ENCODE results near the gene PDK2.
"Not testable (repeated sequence)": the region's sequence is repeated elsewhere in the genome, so short reads cannot be mapped to it uniquely, and the experiment has no call there.

PDK2 gene

GRCh38 chr17:50059256-50059655 is 35.9 kb upstream of the PDK2 start:
- no peak for DNase-seq

GRCh38 chr17:50059759-50060273 is 35.3 kb upstream of the PDK2 start:
- no peak for DNase-seq

GRCh38 chr17:50060951-50061712 is 34.0 kb upstream of the PDK2 start:
- DNase-seq = no peak

- DNase-seq = not testable (repeated sequence)
Measured at GRCh38 chr17:50061713-50062045, 33.5 kb upstream of the PDK2 start.

GRCh38 chr17:50062293-50063243 is 32.6 kb upstream of the PDK2 start:
- no peak for DNase-seq

- DNase-seq = no peak
Measured at GRCh38 chr17:50063561-50064252, 31.4 kb upstream of the PDK2 start.

- DNase-seq = no peak
Measured at GRCh38 chr17:50064253-50065001, 30.7 kb upstream of the PDK2 start.

- no peak for DNase-seq
Measured at GRCh38 chr17:50065056-50065455, 30.1 kb upstream of the PDK2 start.

GRCh38 chr17:50066995-50067394 is 28.2 kb upstream of the PDK2 start:
- DNase-seq = no peak

GRCh38 chr17:50067996-50068395 is 27.2 kb upstream of the PDK2 start:
- no peak for DNase-seq

GRCh38 chr17:50070908-50071680 is 24.1 kb upstream of the PDK2 start:
- DNase-seq = no peak

GRCh38 chr17:50071692-50072091 is 23.5 kb upstream of the PDK2 start:
- no peak for DNase-seq

- no peak for DNase-seq
Measured at GRCh38 chr17:50072130-50072529, 23.0 kb upstream of the PDK2 start.

- DNase-seq = no peak
Measured at GRCh38 chr17:50072925-50073324, 22.2 kb upstream of the PDK2 start.

- no peak for DNase-seq
Measured at GRCh38 chr17:50074227-50074626, 20.9 kb upstream of the PDK2 start.

GRCh38 chr17:50075446-50076032 is 19.6 kb upstream of the PDK2 start:
- no peak for DNase-seq

GRCh38 chr17:50076221-50076590 is 18.9 kb upstream of the PDK2 start:
- no peak for DNase-seq

GRCh38 chr17:50076591-50077235 is 18.4 kb upstream of the PDK2 start:
- no peak for DNase-seq

GRCh38 chr17:50078430-50078829 is 16.7 kb upstream of the PDK2 start:
- no peak for DNase-seq

- DNase-seq = no peak
Measured at GRCh38 chr17:50079334-50080095, 15.6 kb upstream of the PDK2 start.

Data from KG1 (cell line).